Posterior vena cava (tissue), 2 donors: ENCODE results near the gene TOR1AIP2. TPM values are rescaled to one million over a fixed set of nuclear protein-coding genes. Genes with fewer than 3 reads are reported as not detected.

ENCODE experiments used
- DNase-seq: peaks from one replicate; pipeline ENCODE4 v3.0.0-alpha.2; 2020; ENCODE audit warnings: low spot score
- intact Hi-C, 2 donors: fragments of 100-400 bp; cut with DNase I; formaldehyde crosslinking; loops; one replicate each; pipeline versions ENCODE4 v1.14.1 to v1.14.2; 2022 to 2023
- long read RNA-seq, 2 donors: library from polyadenylated mRNA; unstranded; transcript quantifications; one replicate each; pipeline ENCODE4 v2.0.0, GENCODE V29; 2020 to 2021
- total RNA-seq, 2 donors: library from RNA; stranded (reverse); fragmentation: NEBNext Ultra II Directional; extraction: Animal tissue kit (Norgen Biotek cat#: 25700); gene quantifications; one replicate each; pipeline ENCODE4 v1.2.1, GENCODE V29; 2021
- donor health status: DM: yes; HTN: yes; CAD: no.
- donor health status: DM: yes; HTN: yes; CAD: no.

The TOR1AIP2 gene
- 10 to 100 TPM; 55.3 to 57.1 TPM for total RNA-seq
- long read RNA-seq, donor 1, partial matches to known transcripts: 0 of 1 reads
- long read RNA-seq, donor 1, other reads (novel, unspliced or antisense): 1 of 1 reads
- long read RNA-seq, donor 2, full-length matches to known transcripts: 3 of 16 reads
- long read RNA-seq, donor 2, partial matches to known transcripts: 5 of 16 reads
- long read RNA-seq, donor 2, other reads (novel, unspliced or antisense): 8 of 16 reads

- intact Hi-C loops: no loop called here
- peak; percentile 97 for DNase-seq
Observed at GRCh38 chr1:179877586-179878265, at the start of gene TOR1AIP2. TSS of gene TOR1AIP2 (minus strand) at chr1:179877803. CDS start at chr1:179852665, 25,138 bp downstream.

- intact Hi-C loops: no loop called here
- DNase-seq: no peak
Observed at GRCh38 chr1:179926850-179927205, 49.2 kb upstream of the TOR1AIP2 start.

GRCh38 chr1:179925922-179926849, 48.6 kb upstream of the TOR1AIP2 start:
- intact Hi-C loops: no loop called here
- DNase-seq: no peak

GRCh38 chr1:179925302-179925701, 47.7 kb upstream of the TOR1AIP2 start:
- no peak for DNase-seq
- intact Hi-C loops: no loop called here

- intact Hi-C loops: no loop called here
- no peak for DNase-seq
Observed at GRCh38 chr1:179924268-179924667, 46.7 kb upstream of the TOR1AIP2 start.

- intact Hi-C loops: no loop called here
Observed at GRCh38 chr1:179923029-179923428, 45.4 kb upstream of the TOR1AIP2 start.

GRCh38 chr1:179921981-179922872, 44.6 kb upstream of the TOR1AIP2 start:
- no peak for DNase-seq
- intact Hi-C loops: no loop called here

More at GRCh38 chr1:179923029-179923428, 45.4 kb upstream of the TOR1AIP2 start:
- no peak for DNase-seq

GRCh38 chr1:179921472-179921871, 43.9 kb upstream of the TOR1AIP2 start:
- intact Hi-C loops: no loop called here
- DNase-seq: no peak

- intact Hi-C loops: no loop called here
Observed at GRCh38 chr1:179917601-179918429, 40.2 kb upstream of the TOR1AIP2 start.

GRCh38 chr1:179911812-179912211, 34.2 kb upstream of the TOR1AIP2 start:
- intact Hi-C loops: no loop called here
- DNase-seq: no peak

More at GRCh38 chr1:179917601-179918429, 40.2 kb upstream of the TOR1AIP2 start:
- DNase-seq: no peak

- intact Hi-C loops: no loop called here
- no peak for DNase-seq
Observed at GRCh38 chr1:179910934-179911333, 33.3 kb upstream of the TOR1AIP2 start.

GRCh38 chr1:179889589-179889988, 12.0 kb upstream of the TOR1AIP2 start:
- no peak for DNase-seq
- intact Hi-C loops: loop anchor here in 1 of 2 donors (10.0 kb wide), 1 partner anchor 65 kb away; the partner anchor contains the start of gene CEP350

GRCh38 chr1:179888071-179888470, 10.5 kb upstream of the TOR1AIP2 start:
- intact Hi-C loops: loop anchor here in 1 of 2 donors (10.0 kb wide), 1 partner anchor 67 kb away; the partner anchor contains the start of gene CEP350
- DNase-seq: no peak

- intact Hi-C loops: loop anchor here in 1 of 2 donors (10.0 kb wide), 1 partner anchor 71 kb away; the partner anchor contains the start of gene CEP350
- DNase-seq: no peak
Observed at GRCh38 chr1:179883745-179884138, 6.1 kb upstream of the TOR1AIP2 start.

GRCh38 chr1:179883040-179883744, 5.6 kb upstream of the TOR1AIP2 start:
- intact Hi-C loops: loop anchor here in 1 of 2 donors (10.0 kb wide), 1 partner anchor 72 kb away; the partner anchor contains the start of gene CEP350
- DNase-seq: no peak

- DNase-seq: peak; percentile 99
- intact Hi-C loops: loop anchor here in 1 of 2 donors (10.0 kb wide), 1 partner anchor 72 kb away; the partner anchor contains the start of gene CEP350
Observed at GRCh38 chr1:179882253-179883039, 4.8 kb upstream of the TOR1AIP2 start, which contains the start of gene TOR1AIP1. TSS of gene TOR1AIP1 (plus strand) at chr1:179882285. CDS start at chr1:179882503, 218 bp downstream.
